Calu3 (cell line): Measurements from ENCODE around the gene SMG1. TPM values are rescaled to one million over a fixed set of nuclear protein-coding genes. Genes with fewer than 3 reads are reported as not detected.

Source experiments
- BruUV-seq: library from RNA; stranded (reverse); fragments of 400-500 nt; replicated peaks from 2 replicates; lab custom pipeline; 2021; lab: Mats Ljungman, UMichigan
- CTCF ChIA-PET: fragments of 300-600 bp; sonication (Branson Sonifier 250); formaldehyde crosslinking; loops from one replicate; lab custom pipeline; 2022; ENCODE audit warnings: antibody characterized with exemption; lab: Charles Lee
- DNase-seq: peaks from one replicate; pipeline ENCODE4 v3.0.0; 2022
- H3K27ac Mint-ChIP-seq: one replicate; pipeline ENCODE4 v1.8.0; 2022; ENCODE audit warnings: mixed read lengths; ENCODE audit not compliant: unreplicated experiment
- H3K27me3 Mint-ChIP-seq: one replicate; pipeline ENCODE4 v1.8.0; 2022; ENCODE audit warnings: mixed read lengths; ENCODE audit not compliant: unreplicated experiment
- H3K36me3 Mint-ChIP-seq: one replicate; pipeline ENCODE4 v1.8.0; 2022; ENCODE audit warnings: mild to moderate bottlenecking, moderate library complexity, mixed read lengths; ENCODE audit not compliant: insufficient read depth, unreplicated experiment
- H3K4me1 Mint-ChIP-seq: one replicate; pipeline ENCODE4 v1.8.0; 2022; ENCODE audit warnings: mild to moderate bottlenecking, low read depth, mixed read lengths; ENCODE audit not compliant: unreplicated experiment
- H3K4me3 Mint-ChIP-seq: one replicate; pipeline ENCODE4 v1.8.0; 2022; ENCODE audit warnings: mild to moderate bottlenecking, low read depth, moderate library complexity, mixed read lengths; ENCODE audit not compliant: unreplicated experiment
- H3K9me3 Mint-ChIP-seq: one replicate; pipeline ENCODE4 v1.8.0; 2022; ENCODE audit warnings: low read depth, mixed read lengths; ENCODE audit not compliant: unreplicated experiment
- CTCF ChIP-seq: fragments of 200-600 bp; IDR thresholded peaks from one replicate; pipeline ENCODE4 v1.8.0; 2022; ENCODE audit warnings: antibody characterized with exemption; ENCODE audit not compliant: unreplicated experiment
- intact Hi-C: fragments of 100-400 bp; cut with micrococcal nuclease; formaldehyde crosslinking; loops from one replicate; pipeline ENCODE4 v1.10.0; 2022; ENCODE audit not compliant: unreplicated experiment
- total RNA-seq: library from RNA; stranded (reverse); gene quantifications from 2 replicates; pipeline ENCODE4 v1.2.3, GENCODE V29; 2022

The SMG1 gene
- total RNA-seq, 1 experiment from 2014 or later = 129 TPM

GRCh38 chr16:18842565-18842964 lies 83.6 kb downstream of the SMG1 start:
- CTCF ChIA-PET = no interaction called here

GRCh38 chr16:18841833-18842525 lies 84.2 kb downstream of the SMG1 start:
- no TSS peak for BruUV-seq
- H3K9me3 Mint-ChIP-seq = no peaks in the 10 kb centered on the region
- intact Hi-C loops = no loop called here
- H3K27ac Mint-ChIP-seq = no peak overlapping the region
- no peak for DNase-seq
- H3K27me3 Mint-ChIP-seq = no peaks in the 10 kb centered on the region
- H3K4me3 Mint-ChIP-seq = no peak overlapping the region
- TF ChIP-seq CTCF = no peak
- CTCF ChIA-PET = no interaction called here
- H3K4me1 Mint-ChIP-seq = no peaks in the 10 kb centered on the region
- peaks cover 70% of the 10 kb centered on the region for H3K36me3 Mint-ChIP-seq

More at GRCh38 chr16:18842565-18842964, 83.6 kb downstream of the SMG1 start:
- no peaks in the 10 kb centered on the region for H3K27me3 Mint-ChIP-seq
- no peaks in the 10 kb centered on the region for H3K9me3 Mint-ChIP-seq
- no peak for TF ChIP-seq CTCF
- H3K4me1 Mint-ChIP-seq = no peaks in the 10 kb centered on the region
- intact Hi-C loops = no loop called here
- no peak overlapping the region for H3K27ac Mint-ChIP-seq
- no peak for DNase-seq
- H3K36me3 Mint-ChIP-seq = peaks cover 67% of the 10 kb centered on the region
- BruUV-seq = no TSS peak
- no peak overlapping the region for H3K4me3 Mint-ChIP-seq

- no peaks in the 10 kb centered on the region for H3K27me3 Mint-ChIP-seq
- H3K4me3 Mint-ChIP-seq = no peak overlapping the region
- no peak for TF ChIP-seq CTCF
- CTCF ChIA-PET = no interaction called here
- intact Hi-C loops = no loop called here
- H3K36me3 Mint-ChIP-seq = peaks cover 71% of the 10 kb centered on the region
- no peak for DNase-seq
- peak overlapping the region; percentile 20 for H3K27ac Mint-ChIP-seq
- H3K4me1 Mint-ChIP-seq = no peaks in the 10 kb centered on the region
- H3K9me3 Mint-ChIP-seq = no peaks in the 10 kb centered on the region
- no TSS peak for BruUV-seq
Observed at GRCh38 chr16:18839555-18839954, 86.7 kb downstream of the SMG1 start.

GRCh38 chr16:18836702-18837101 lies 89.5 kb downstream of the SMG1 start:
- no TSS peak for BruUV-seq
- H3K36me3 Mint-ChIP-seq = peaks cover 75% of the 10 kb centered on the region
- H3K4me3 Mint-ChIP-seq = no peak overlapping the region
- no peaks in the 10 kb centered on the region for H3K9me3 Mint-ChIP-seq
- CTCF ChIA-PET = interaction anchor here (1.0 kb wide), 1 partner anchor 8 kb away, joined by 3 read pairs; no protein-coding TSS in a partner anchor
- DNase-seq = no peak
- no peak for TF ChIP-seq CTCF
- H3K27ac Mint-ChIP-seq = no peak overlapping the region
- H3K27me3 Mint-ChIP-seq = no peaks in the 10 kb centered on the region
- intact Hi-C loops = no loop called here
- no peaks in the 10 kb centered on the region for H3K4me1 Mint-ChIP-seq
